Neural crest cell (in vitro differentiated cells): ENCODE results near the gene SLC6A19. TPM values are rescaled to one million over a fixed set of nuclear protein-coding genes. Genes with fewer than 3 reads are reported as not detected.

Experiments
- DNase-seq: peaks from one replicate; pipeline ENCODE4 v3.0.0; 2021; ENCODE audit warnings: low read depth, mixed read lengths, low spot score
- H3K27ac Mint-ChIP-seq: one replicate; pipeline ENCODE4 v1.8.0; 2021; ENCODE audit warnings: mild to moderate bottlenecking, mixed read lengths; ENCODE audit not compliant: unreplicated experiment
- H3K27me3 Mint-ChIP-seq: 2 replicates; pipeline ENCODE4 v1.8.0; 2021; ENCODE audit warnings: low read depth, mild to moderate bottlenecking, mixed read lengths
- H3K36me3 Mint-ChIP-seq: 2 replicates; pipeline ENCODE4 v1.8.0; 2021; ENCODE audit warnings: low read depth, mild to moderate bottlenecking, mixed read lengths
- H3K4me1 Mint-ChIP-seq: 2 replicates; pipeline ENCODE4 v1.8.0; 2021; ENCODE audit warnings: mixed read lengths
- H3K4me3 Mint-ChIP-seq: one replicate; pipeline ENCODE4 v1.8.0; 2021; ENCODE audit warnings: mild to moderate bottlenecking, mixed read lengths
- H3K9me3 Mint-ChIP-seq: 2 replicates; pipeline ENCODE4 v1.8.0; 2021; ENCODE audit warnings: mixed read lengths
- CTCF ChIP-seq: fragments of 200-600 bp; sonication (generic); conservative IDR thresholded peaks from 2 replicates; pipeline ENCODE4 v1.5.0; 2021; ENCODE audit warnings: antibody characterized with exemption, mild to moderate bottlenecking
- total RNA-seq: library from RNA; stranded (reverse); gene quantifications from 2 replicates; pipeline ENCODE4 v1.2.1, GENCODE V29; 2021

Gene SLC6A19
- total RNA-seq, 1 donor from 2014 or later = not detected

GRCh38 chr5:1253456-1254105, 52.2 kb downstream of the SLC6A19 start:
- no peak for TF ChIP-seq CTCF
- no peak overlapping the region for H3K27ac Mint-ChIP-seq
- no peaks in the 10 kb centered on the region for H3K4me1 Mint-ChIP-seq
- DNase-seq = no peak
- no peaks in the 10 kb centered on the region for H3K36me3 Mint-ChIP-seq
- H3K27me3 Mint-ChIP-seq = peaks cover 6% of the 10 kb centered on the region
- H3K4me3 Mint-ChIP-seq = no peak overlapping the region
- no peaks in the 10 kb centered on the region for H3K9me3 Mint-ChIP-seq

GRCh38 chr5:1254196-1254595, 52.8 kb downstream of the SLC6A19 start:
- no peak overlapping the region for H3K4me3 Mint-ChIP-seq
- TF ChIP-seq CTCF = no peak
- no peaks in the 10 kb centered on the region for H3K4me1 Mint-ChIP-seq
- DNase-seq = no peak
- H3K27ac Mint-ChIP-seq = no peak overlapping the region
- no peaks in the 10 kb centered on the region for H3K36me3 Mint-ChIP-seq
- H3K9me3 Mint-ChIP-seq = no peaks in the 10 kb centered on the region
- peaks cover 4% of the 10 kb centered on the region for H3K27me3 Mint-ChIP-seq

- no peaks in the 10 kb centered on the region for H3K4me1 Mint-ChIP-seq
- H3K27ac Mint-ChIP-seq = no peak overlapping the region
- H3K36me3 Mint-ChIP-seq = no peaks in the 10 kb centered on the region
- DNase-seq = no peak
- H3K9me3 Mint-ChIP-seq = no peaks in the 10 kb centered on the region
- no peak overlapping the region for H3K4me3 Mint-ChIP-seq
- no peak for TF ChIP-seq CTCF
- H3K27me3 Mint-ChIP-seq = peaks cover 4% of the 10 kb centered on the region
These were observed 53.7 kb downstream of the SLC6A19 start for GRCh38 chr5:1255081-1255561.

- H3K4me1 Mint-ChIP-seq = no peaks in the 10 kb centered on the region
- no peak for TF ChIP-seq CTCF
- no peak overlapping the region for H3K4me3 Mint-ChIP-seq
- H3K36me3 Mint-ChIP-seq = no peaks in the 10 kb centered on the region
- H3K27me3 Mint-ChIP-seq = no peaks in the 10 kb centered on the region
- DNase-seq = no peak
- no peaks in the 10 kb centered on the region for H3K9me3 Mint-ChIP-seq
- H3K27ac Mint-ChIP-seq = no peak overlapping the region
These were observed 55.4 kb downstream of the SLC6A19 start for GRCh38 chr5:1256776-1257175.

GRCh38 chr5:1257363-1257762, 56.0 kb downstream of the SLC6A19 start:
- no peaks in the 10 kb centered on the region for H3K27me3 Mint-ChIP-seq
- DNase-seq = no peak
- H3K36me3 Mint-ChIP-seq = no peaks in the 10 kb centered on the region
- H3K4me1 Mint-ChIP-seq = no peaks in the 10 kb centered on the region
- no peaks in the 10 kb centered on the region for H3K9me3 Mint-ChIP-seq
- H3K27ac Mint-ChIP-seq = no peak overlapping the region
- no peak overlapping the region for H3K4me3 Mint-ChIP-seq
- no peak for TF ChIP-seq CTCF
